Fibroblast of pulmonary artery (primary cell): ENCODE data around the gene TMEM107.

ENCODE experiments used
- DNase-seq: peaks from one replicate; pipeline ENCODE4 v3.0.0-alpha.2; 2010; ENCODE audit warnings: low read depth
- H3K4me3 ChIP-seq: replicated peaks from 2 replicates; pipeline ENCODE4 v1.5.1; 2011; ENCODE audit warnings: low read depth, mild to moderate bottlenecking, control low read depth, low read length, moderate library complexity
- CTCF ChIP-seq: IDR thresholded peaks from 2 replicates; pipeline ENCODE4 v1.5.1; 2011; ENCODE audit warnings: mild to moderate bottlenecking, control low read depth, low read length, inconsistent platforms; ENCODE audit errors: missing control alignments

Gene TMEM107

GRCh38 chr17:8141741-8142140 is 34.4 kb downstream of the TMEM107 start:
- TF ChIP-seq CTCF, result no peak
- no peak for DNase-seq
- no peak overlapping the region for H3K4me3 ChIP-seq

DNA sequence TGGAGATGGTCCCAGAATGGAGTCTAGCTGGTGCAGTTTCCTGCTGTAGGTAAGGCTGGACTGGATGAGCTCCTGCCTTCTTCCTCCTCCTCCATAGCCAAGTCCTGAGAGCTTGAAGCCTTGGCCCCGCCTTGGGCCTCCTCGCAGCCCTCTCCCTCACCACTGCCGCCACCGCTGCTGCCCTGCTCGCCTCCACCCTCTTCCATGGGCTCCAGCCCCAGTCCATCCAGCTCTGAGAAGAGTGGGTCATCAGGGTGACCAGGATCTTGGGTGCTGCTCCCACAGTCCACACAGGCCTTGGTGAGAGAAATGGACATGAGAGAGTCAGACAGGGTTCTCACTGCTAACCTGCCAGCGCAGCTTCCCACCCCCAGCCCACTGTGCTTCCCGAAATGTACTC is 35.1 kb downstream of the TMEM107 start:
- H3K4me3 ChIP-seq, result no peak overlapping the region
- no peak for TF ChIP-seq CTCF

GRCh38 chr17:8140065-8141029 is 35.8 kb downstream of the TMEM107 start:
- no peak for DNase-seq
- no peak for TF ChIP-seq CTCF
- no peak overlapping the region for H3K4me3 ChIP-seq

More for the DNA sequence above, 35.1 kb downstream of the TMEM107 start:
- no peak for DNase-seq

GRCh38 chr17:8138672-8139371 is 37.4 kb downstream of the TMEM107 start:
- peak overlapping the region; percentile 44 for H3K4me3 ChIP-seq

GRCh38 chr17:8138374-8138671 is 37.9 kb downstream of the TMEM107 start:
- no peak for TF ChIP-seq CTCF
- H3K4me3 ChIP-seq, result peak overlapping the region; percentile 39
- DNase-seq, result no peak

More at GRCh38 chr17:8138672-8139371, 37.4 kb downstream of the TMEM107 start:
- peak; percentile 98 for DNase-seq
- TF ChIP-seq CTCF, result peak; percentile 91

DNA sequence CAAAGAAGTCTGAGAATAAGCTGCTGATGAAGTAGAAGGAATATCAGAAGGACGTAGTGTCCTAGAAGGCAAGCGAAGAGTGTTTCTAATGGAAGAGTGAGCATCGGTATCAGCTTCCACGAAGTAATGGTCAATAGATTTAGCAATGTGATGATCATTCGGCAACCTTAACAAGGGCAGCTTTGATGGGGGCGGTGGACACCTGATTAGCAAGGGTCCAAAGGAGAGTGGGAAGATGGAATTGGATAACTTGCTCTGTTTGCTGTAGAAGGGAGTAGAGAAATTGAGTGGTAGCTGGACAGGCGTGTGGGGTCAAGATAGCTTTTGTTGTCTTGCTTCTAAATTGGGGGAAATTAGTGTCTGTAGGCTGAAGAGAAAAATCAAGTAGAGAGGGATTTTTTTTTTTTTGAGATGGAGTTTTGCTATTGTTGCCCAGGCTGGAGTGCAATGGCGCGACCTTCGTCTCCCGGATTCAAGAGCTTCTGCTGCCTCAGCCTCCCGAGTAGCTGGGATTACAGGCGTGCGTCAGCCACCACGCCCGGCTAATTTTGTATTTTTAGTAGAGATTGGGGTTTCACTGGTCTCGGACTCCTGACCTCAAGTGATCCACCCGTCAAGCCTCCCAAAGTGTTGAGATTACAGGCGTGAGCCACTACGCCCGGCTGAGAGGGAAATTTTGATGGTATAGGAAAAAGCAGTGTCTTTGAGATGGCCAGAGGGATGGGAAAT is 38.4 kb downstream of the TMEM107 start:
- H3K4me3 ChIP-seq, result peak overlapping the region; percentile 39
- no peak for TF ChIP-seq CTCF
- no peak for DNase-seq
